DOHH2 (cell line): ENCODE measurements around the gene TMPRSS13.

ENCODE experiments used
- CTCF ChIP-seq: fragments of 200-600 bp; sonication (generic); IDR thresholded peaks from one replicate; pipeline ENCODE4 v1.5.1; 2014; ENCODE audit warnings: antibody characterized with exemption, mild to moderate bottlenecking, low read depth, low read length; ENCODE audit not compliant: poor library complexity, severe bottlenecking
- EZH2phosphoT487 ChIP-seq: fragments of 200-600 bp; sonication (generic); IDR thresholded peaks from 2 replicates; pipeline ENCODE4 v1.6.1; 2017; ENCODE audit warnings: borderline replicate concordance, mild to moderate bottlenecking, antibody characterized with exemption, low read length, moderate library complexity, mixed read lengths

DNA sequence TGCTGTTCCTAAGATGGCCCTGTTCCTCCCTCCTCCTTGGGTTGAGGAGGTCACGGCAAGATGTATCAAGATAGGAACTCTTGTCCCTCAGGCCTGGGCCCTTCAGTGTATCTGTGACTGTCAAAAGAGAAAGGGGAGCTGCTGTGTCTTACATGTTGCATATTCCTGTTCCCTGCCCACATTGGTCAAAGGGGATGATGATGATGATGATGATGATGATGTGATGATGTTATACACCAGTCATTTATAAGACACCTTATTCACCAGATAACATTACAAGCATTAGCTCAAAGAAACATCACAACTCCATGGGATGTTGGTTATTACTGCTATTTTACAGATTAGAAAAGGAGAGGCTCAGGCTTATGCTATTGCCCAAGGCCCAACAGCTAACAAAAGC, 66.4 kb downstream of the TMPRSS13 start:
- TF ChIP-seq CTCF (no peak), EZH2phosphoT487 (no peak)
